Measurements from ENCODE around the gene FERMT2.
A peak's percentile ranks its signal among the peaks of the same experiment; 100 is the strongest.

The FERMT2 gene

DNA sequence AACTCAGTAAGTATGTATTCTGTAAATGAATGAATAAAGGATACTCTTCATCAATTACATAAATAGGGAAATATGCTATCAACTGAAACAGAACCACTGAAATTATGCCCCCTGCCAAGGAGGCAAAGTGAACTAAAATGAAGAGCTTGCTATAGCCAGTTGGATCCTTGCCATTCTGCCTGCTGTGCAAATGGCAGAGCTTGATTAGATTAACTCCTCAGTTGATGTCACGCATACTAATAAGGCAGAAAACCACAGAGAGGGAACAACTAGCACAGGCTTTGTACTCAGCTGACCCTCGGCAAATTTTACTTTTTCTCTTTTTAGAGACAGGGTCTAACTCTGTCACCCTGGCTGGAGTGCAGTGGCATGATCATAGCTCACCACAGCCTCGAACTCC is 36.7 kb upstream of the FERMT2 start:
- CTCF ChIA-PET: interaction anchor here (1.2 kb wide), 1 partner anchor 27 kb away, joined by 3 read pairs; no protein-coding TSS in a partner anchor
- TF ChIP-seq, protein P1, sequence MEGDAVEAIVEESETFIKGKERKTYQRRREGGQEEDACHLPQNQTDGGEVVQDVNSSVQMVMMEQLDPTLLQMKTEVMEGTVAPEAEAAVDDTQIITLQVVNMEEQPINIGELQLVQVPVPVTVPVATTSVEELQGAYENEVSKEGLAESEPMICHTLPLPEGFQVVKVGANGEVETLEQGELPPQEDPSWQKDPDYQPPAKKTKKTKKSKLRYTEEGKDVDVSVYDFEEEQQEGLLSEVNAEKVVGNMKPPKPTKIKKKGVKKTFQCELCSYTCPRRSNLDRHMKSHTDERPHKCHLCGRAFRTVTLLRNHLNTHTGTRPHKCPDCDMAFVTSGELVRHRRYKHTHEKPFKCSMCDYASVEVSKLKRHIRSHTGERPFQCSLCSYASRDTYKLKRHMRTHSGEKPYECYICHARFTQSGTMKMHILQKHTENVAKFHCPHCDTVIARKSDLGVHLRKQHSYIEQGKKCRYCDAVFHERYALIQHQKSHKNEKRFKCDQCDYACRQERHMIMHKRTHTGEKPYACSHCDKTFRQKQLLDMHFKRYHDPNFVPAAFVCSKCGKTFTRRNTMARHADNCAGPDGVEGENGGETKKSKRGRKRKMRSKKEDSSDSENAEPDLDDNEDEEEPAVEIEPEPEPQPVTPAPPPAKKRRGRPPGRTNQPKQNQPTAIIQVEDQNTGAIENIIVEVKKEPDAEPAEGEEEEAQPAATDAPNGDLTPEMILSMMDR (IDR thresholded peaks at IDR 0.05; ENCODE audit: control extremely low read depth, extremely low read depth, low read depth, missing control alignments): no peak
- DNase-seq (ENCODE audit: extremely low spot score): no peak
- POLR2A ChIA-PET: no interaction called here

DNA sequence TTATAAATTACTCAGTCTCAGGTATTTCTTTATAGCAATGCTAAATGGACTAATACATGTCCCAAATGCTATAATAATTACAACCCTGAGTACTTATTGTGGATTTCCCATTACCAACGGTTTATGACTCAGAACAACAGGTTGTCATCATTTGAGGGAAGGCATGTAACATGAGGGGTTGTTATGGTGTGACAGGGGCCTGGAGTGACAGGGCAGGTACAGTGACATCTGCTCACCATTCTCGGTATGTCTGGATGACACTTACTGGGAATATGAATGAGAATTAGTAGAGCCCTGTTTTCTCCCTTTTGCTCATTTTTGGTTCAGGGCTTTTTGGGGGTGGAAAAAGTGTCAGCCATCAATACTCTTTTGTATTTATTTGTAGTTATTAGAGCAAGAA is 36.2 kb upstream of the FERMT2 start:
- TF ChIP-seq, protein P1 (IDR thresholded peaks at IDR 0.05; ENCODE audit: control extremely low read depth, extremely low read depth, low read depth, missing control alignments): no peak
- CTCF ChIA-PET: no interaction called here
- DNase-seq (ENCODE audit: extremely low spot score): no peak
- POLR2A ChIA-PET: no interaction called here

DNA sequence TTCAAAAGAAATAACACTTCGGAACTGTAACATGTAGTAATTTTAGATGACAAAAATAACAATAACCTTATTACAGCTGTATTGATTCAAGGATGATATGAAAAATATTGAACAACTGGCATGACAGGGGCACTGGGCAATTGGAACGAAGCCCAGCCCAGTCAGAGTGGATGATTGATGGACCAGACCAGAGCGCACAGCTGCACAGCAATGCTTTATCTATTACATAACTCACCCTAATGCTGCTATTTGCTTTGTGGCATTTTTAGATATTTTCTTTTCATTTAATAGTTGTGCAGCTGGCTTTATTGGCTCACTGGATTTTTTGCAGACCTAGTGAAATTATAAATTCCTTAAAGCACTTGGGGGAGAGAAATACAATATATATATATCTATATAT is 26.9 kb upstream of the FERMT2 start:
- CTCF ChIA-PET: interaction anchor here (0.7 kb wide), 1 partner anchor 7 kb away, joined by 3 read pairs; no protein-coding TSS in a partner anchor
- no peak for DNase-seq (ENCODE audit: extremely low spot score)
- POLR2A ChIA-PET: no interaction called here

DNA sequence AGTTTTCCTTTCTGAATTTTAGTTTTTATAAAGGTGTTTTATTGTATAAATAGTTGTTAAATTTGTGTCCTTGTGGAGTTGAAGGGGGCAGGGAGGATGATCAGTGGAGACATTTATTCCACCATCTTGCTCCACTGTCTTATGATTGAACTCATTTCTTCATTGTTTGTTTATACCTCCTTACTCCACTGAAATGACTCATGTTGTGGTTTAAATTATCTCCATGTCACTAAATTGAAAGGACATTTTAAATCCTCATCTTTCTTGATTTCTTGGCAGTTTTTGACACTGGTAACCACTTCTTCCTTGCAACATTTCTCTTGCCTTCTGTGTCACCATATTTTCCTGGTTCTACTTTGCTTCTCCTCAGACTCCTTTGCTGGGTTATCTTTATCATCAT is 23.6 kb upstream of the FERMT2 start:
- no peak for DNase-seq (ENCODE audit: extremely low spot score)
- ChIA-PET CTCF (no interaction called here), POLR2A (no interaction called here)
- TF ChIP-seq, protein P1 (IDR thresholded peaks at IDR 0.05; ENCODE audit: control extremely low read depth, extremely low read depth, low read depth, missing control alignments): no peak

More for the DNA sequence above, 26.9 kb upstream of the FERMT2 start:
- TF ChIP-seq, protein P1 (IDR thresholded peaks at IDR 0.05; ENCODE audit: control extremely low read depth, extremely low read depth, low read depth, missing control alignments): no peak

DNA sequence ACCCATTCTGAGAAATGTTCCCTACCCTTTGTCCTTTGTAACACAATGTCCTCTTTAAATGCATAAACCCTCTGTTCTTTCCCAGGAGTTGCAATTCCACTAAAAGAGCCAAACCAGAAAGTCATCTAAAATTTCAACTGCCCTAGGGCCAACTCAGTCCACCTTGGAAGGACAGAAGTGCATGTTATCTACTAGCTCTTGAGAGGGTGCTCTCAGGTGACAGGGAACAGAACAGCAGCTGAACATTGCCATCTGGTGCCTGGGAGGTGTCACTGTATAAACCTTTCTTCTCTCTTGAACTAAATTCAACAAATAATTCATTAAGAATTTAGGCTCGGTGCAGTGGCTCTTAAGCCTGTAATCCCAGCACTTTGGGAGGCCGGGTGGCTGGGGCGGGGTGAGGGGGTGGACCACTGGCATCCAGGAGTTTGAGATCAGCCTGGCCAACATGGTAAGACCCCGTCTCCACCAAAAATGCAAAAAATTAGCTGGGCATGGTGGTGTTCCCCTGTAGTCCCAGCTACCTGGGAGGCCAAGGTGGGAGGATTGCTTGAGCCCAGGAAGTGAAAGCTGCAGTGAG is 10.3 kb upstream of the FERMT2 start:
- TF ChIP-seq, protein P1 (IDR thresholded peaks at IDR 0.05; ENCODE audit: control extremely low read depth, extremely low read depth, low read depth, missing control alignments): peak; percentile 61
- peak; percentile 63 for DNase-seq (ENCODE audit: extremely low spot score)
- POLR2A ChIA-PET: no interaction called here
- CTCF ChIA-PET: interaction anchor here (0.7 to 5.5 kb wide), 29 partner anchors 9 to 661 kb away, joined by 3 to 51 read pairs (median 5); no protein-coding TSS in a partner anchor

DNA sequence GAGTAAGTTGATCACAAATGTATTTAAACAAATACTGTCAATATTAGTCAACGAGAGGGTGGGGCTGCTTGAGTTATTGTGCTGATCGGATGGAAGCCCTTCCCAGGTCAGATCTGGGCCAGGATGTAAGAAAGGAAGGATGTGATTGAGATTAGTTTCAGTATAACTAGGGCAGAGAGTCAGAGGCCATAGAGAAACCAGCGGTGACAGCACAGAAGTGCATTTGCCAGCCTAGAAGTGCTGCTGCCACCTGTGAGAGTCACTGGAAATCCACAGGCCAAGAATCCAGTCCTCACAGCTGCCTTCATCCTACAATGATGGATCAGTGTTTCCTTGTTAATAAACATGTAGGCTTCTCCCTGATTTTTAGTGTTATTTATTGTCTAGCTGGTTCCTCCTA is 9.8 kb upstream of the FERMT2 start:
- no peak for DNase-seq (ENCODE audit: extremely low spot score)
- CTCF ChIA-PET: interaction anchor here (0.7 to 5.5 kb wide), 29 partner anchors 8 to 660 kb away, joined by 3 to 51 read pairs (median 5); no protein-coding TSS in a partner anchor
- POLR2A ChIA-PET: no interaction called here
- TF ChIP-seq, protein P1 (IDR thresholded peaks at IDR 0.05; ENCODE audit: control extremely low read depth, extremely low read depth, low read depth, missing control alignments): no peak

All from GM10248 (cell line).